ENCODE measurements around the gene ALK.

- no peak for TF ChIP-seq CTCF (IDR thresholded peaks at IDR 0.05)
- no peak for TF ChIP-seq POLR2A (IDR thresholded peaks at IDR 0.05)
Observed at GRCh38 chr2:29215073-29215472, 706.3 kb downstream of the ALK start.

Data from Peyer's patch (tissue), 4 donors.